ENCODE measurements around the gene TESK2.
"Not testable (repeated sequence)": the region's sequence is repeated elsewhere in the genome, so short reads cannot be mapped to it uniquely, and the experiment has no call there.

Gene TESK2

DNA sequence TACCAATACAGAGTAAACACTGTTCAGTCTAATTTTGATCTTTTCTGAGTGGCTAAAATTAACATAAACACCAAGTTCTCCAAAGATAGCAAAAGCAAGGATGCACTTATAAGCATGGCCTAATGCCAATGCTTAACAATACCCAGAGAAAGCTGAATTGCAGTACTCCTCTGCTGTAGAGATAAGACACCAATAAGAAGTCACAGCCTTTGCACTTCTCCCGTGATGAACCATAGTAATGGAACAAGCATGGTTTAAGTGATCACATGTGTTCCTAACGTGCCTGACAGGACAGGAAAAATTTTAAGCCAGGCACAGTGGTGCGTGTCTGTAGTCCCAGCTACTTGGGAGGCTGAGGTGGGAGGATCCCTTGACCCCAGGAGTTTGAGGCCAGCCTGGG, 25.1 kb upstream of the TESK2 start:
- Histone ChIP-seq H3K36me3 (ENCODE audit: control insufficient read depth, insufficient read depth, low read length) (no peaks in the 10 kb centered on the region), H3K79me2 (no peaks in the 10 kb centered on the region), H3K27ac (no peak overlapping the region)

DNA sequence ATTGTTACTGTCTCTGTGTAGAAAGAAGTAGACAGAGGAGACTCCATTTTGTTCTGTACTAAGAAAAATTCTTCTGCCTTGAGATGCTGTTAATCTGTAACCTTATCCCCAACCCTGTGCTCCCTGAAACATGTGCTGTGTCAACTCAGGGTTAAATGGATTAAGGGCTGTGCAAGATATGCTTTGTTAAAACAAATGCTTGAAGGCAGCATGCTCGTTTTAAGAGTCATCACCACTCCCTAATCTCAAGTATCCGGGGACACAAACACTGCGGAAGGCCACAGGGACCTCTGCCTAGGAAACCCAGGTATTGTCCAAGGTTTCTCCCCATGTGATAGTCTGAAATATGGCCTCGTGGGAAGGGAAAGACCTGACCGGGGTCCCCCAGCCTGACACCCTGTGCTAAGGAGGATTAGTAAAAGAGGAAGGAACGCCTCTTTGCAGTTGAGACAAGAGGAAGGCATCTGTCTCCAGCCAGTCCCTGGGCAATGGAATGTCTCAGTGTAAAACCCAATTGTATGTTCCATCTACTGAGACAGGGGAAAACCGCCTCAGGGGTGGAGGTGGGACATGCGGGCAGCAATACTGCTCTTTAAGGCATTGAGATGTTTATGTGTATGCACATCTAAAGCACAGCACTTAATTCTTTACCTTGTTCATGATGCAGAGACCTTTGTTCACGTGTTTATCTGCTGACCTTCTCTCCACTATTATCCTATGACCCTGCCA, 22.7 kb upstream of the TESK2 start:
- not testable (repeated sequence) for H3K9ac ChIP-seq; H3K79me2 ChIP-seq; H3K4me2 ChIP-seq (ENCODE audit: low read length); H3K27me3 ChIP-seq (ENCODE audit: control insufficient read depth, insufficient read depth, low read length); H3K4me1 ChIP-seq; H2AFZ ChIP-seq; H3K36me3 ChIP-seq (ENCODE audit: control insufficient read depth, insufficient read depth, low read length); H3K27ac ChIP-seq; H3K9me3 ChIP-seq (ENCODE audit: control insufficient read depth, low read length); H3K4me3 ChIP-seq (ENCODE audit: low read depth, low read length)

More for the DNA sequence above, 25.1 kb upstream of the TESK2 start:
- Histone ChIP-seq H3K4me1 (no peaks in the 10 kb centered on the region), H3K9me3 (ENCODE audit: control insufficient read depth, low read length) (no peaks in the 10 kb centered on the region), H3K27me3 (ENCODE audit: control insufficient read depth, insufficient read depth, low read length) (no peaks in the 10 kb centered on the region), H3K4me3 (ENCODE audit: low read depth, low read length) (no peak overlapping the region), H3K9ac (no peak overlapping the region), H3K4me2 (ENCODE audit: low read length) (no peak overlapping the region), H2AFZ (no peak overlapping the region)
- TF ChIP-seq, protein P1, sequence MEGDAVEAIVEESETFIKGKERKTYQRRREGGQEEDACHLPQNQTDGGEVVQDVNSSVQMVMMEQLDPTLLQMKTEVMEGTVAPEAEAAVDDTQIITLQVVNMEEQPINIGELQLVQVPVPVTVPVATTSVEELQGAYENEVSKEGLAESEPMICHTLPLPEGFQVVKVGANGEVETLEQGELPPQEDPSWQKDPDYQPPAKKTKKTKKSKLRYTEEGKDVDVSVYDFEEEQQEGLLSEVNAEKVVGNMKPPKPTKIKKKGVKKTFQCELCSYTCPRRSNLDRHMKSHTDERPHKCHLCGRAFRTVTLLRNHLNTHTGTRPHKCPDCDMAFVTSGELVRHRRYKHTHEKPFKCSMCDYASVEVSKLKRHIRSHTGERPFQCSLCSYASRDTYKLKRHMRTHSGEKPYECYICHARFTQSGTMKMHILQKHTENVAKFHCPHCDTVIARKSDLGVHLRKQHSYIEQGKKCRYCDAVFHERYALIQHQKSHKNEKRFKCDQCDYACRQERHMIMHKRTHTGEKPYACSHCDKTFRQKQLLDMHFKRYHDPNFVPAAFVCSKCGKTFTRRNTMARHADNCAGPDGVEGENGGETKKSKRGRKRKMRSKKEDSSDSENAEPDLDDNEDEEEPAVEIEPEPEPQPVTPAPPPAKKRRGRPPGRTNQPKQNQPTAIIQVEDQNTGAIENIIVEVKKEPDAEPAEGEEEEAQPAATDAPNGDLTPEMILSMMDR (IDR thresholded peaks at IDR 0.05): no peak

DNA sequence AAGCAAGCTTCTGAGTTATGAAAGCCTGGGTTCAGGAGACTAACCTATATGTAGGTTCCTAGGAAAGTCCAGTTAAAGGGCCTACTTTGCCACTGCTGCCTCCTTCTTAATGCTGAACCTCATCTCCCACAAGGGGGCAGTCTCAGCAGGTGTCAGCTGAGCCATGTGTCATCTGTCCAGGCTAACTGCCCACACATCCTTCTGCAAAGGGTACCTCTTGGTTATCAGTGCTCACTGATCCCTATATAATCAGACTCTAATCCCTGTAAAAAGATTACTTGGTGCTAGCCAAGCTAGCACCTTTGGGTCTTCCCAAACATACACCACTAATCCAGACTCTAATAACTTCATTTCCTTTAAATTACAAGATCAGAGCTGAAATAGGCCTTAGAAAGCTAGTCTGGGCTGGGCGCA, 21.7 kb upstream of the TESK2 start:
- no peaks in the 10 kb centered on the region for H3K36me3 ChIP-seq (ENCODE audit: control insufficient read depth, insufficient read depth, low read length)
- no peaks in the 10 kb centered on the region for H3K4me1 ChIP-seq

DNA sequence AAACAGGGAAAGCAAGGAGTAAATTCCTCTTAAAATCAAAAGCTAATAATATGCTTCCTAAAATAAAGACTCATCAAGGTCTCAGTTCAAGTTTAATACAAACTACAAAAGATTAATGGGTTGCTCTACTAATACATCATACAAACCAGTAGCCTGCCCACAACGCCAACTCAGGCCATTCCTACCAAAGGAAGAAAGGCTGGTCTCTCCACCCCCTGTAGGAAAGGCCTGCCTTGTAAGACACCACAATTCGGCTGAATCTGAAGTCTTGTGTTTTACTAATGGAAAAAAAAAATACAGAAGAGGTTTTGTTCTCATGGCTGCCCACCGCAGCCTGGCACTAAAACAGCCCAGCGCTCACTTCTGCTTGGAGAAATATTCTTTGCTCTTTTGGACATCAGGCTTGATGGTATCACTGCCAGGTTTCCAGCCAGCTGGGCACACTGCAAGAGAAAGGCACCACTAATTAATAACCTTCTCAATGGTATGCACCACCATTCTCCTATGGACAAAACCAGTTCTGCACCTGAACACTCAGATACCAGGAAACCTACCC, 20.1 kb upstream of the TESK2 start:
- Histone ChIP-seq H3K4me2 (ENCODE audit: low read length) (no peak overlapping the region), H3K9ac (no peak overlapping the region), H3K36me3 (ENCODE audit: control insufficient read depth, insufficient read depth, low read length) (no peaks in the 10 kb centered on the region), H3K27ac (no peak overlapping the region), H3K4me1 (no peaks in the 10 kb centered on the region), H2AFZ (no peak overlapping the region), H3K27me3 (ENCODE audit: control insufficient read depth, insufficient read depth, low read length) (no peaks in the 10 kb centered on the region), H3K4me3 (ENCODE audit: low read depth, low read length) (no peak overlapping the region), H3K9me3 (ENCODE audit: control insufficient read depth, low read length) (no peaks in the 10 kb centered on the region), H3K79me2 (no peaks in the 10 kb centered on the region)
- TF ChIP-seq, protein P1 (IDR thresholded peaks at IDR 0.05): no peak

More for the DNA sequence above, 21.7 kb upstream of the TESK2 start:
- no peak overlapping the region for H3K9ac ChIP-seq
- H3K4me3 ChIP-seq (ENCODE audit: low read depth, low read length): no peak overlapping the region
- H2AFZ ChIP-seq: no peak overlapping the region
- H3K4me2 ChIP-seq (ENCODE audit: low read length): no peak overlapping the region
- H3K27ac ChIP-seq: no peak overlapping the region
- no peaks in the 10 kb centered on the region for H3K79me2 ChIP-seq
- H3K27me3 ChIP-seq (ENCODE audit: control insufficient read depth, insufficient read depth, low read length): no peaks in the 10 kb centered on the region
- H3K9me3 ChIP-seq (ENCODE audit: control insufficient read depth, low read length): no peaks in the 10 kb centered on the region
- TF ChIP-seq, protein P1 (IDR thresholded peaks at IDR 0.05): peak; percentile 51

DNA sequence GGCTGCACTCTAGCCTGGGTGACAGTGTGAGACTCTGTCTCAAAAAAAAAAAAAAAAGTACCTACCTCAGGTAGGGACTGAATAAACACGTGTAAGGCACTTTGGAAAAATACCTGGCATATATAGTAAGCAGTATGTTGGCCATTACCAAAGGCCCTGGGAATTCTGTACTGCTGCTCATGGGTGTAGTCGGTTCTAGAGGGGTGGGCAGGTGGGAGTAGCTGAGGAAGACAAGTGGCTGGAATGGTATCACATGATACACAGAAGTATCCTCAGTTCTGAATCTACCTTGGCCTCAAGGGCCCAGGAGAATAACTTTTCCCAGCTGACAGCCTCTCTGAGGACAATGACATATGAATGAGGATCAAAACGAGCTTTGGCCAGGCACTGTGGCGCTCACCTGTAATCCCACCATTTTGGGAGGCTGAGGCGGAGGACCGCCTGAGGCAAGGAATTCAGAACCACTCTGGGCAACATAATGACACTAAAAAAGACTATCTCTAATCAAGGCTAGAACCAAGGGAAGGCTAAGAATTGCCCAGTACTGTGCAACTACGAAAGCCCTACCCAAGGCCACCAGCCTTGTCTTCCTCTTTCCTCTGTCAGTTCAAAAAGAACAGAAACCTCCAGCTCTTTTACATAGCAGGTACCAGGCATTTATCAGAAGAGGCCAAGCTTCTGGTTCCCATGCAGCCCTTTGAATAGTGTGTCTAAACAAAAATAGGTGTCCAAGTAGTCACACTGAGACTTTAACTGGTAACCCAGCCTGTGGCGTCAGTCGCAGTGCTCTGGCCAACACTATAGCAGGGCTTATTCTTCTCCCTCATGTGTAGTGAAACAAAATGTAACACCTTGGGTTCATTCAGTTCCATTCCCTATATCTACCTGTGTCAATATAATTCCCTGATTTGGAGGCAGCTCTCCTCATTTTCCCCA, 19.3 kb upstream of the TESK2 start:
- H3K79me2 ChIP-seq: no peaks in the 10 kb centered on the region
- H3K4me1 ChIP-seq: no peaks in the 10 kb centered on the region
- H3K4me3 ChIP-seq (ENCODE audit: low read depth, low read length): no peak overlapping the region
- TF ChIP-seq, protein P1 (IDR thresholded peaks at IDR 0.05): no peak
- no peaks in the 10 kb centered on the region for H3K36me3 ChIP-seq (ENCODE audit: control insufficient read depth, insufficient read depth, low read length)
- H3K9me3 ChIP-seq (ENCODE audit: control insufficient read depth, low read length): no peaks in the 10 kb centered on the region
- no peaks in the 10 kb centered on the region for H3K27me3 ChIP-seq (ENCODE audit: control insufficient read depth, insufficient read depth, low read length)
- H3K9ac ChIP-seq: no peak overlapping the region
- H2AFZ ChIP-seq: no peak overlapping the region
- H3K4me2 ChIP-seq (ENCODE audit: low read length): no peak overlapping the region
- H3K27ac ChIP-seq: no peak overlapping the region
